Measurements from ENCODE around the gene GPD1. TPM values are rescaled to one million over a fixed set of nuclear protein-coding genes. Genes with fewer than 3 reads are reported as not detected.

Gene GPD1
- total and polyA plus RNA-seq, 9 of the 15 experiments (the other 6 are each of a cell fraction or from before 2014, with no cell fraction given) = 0.13 to 1.00 (median 0.55) TPM

- TF ChIP-seq TFE3 (CRISPR knock-in tag; IDR thresholded peaks at IDR 0.05) = no peak
- TF ChIP-seq ZNF282 (CRISPR knock-in tag; IDR thresholded peaks at IDR 0.05) = no peak
- no peak for TF ChIP-seq NUFIP1 (IDR thresholded peaks at IDR 0.05; ENCODE audit: partially characterized antibody)
- no peak for TF ChIP-seq ZNF668 (CRISPR knock-in tag; IDR thresholded peaks at IDR 0.05)
- no peak for TF ChIP-seq CREBBP (IDR thresholded peaks at IDR 0.05; ENCODE audit: low read depth, low read length)
- peak; percentile 93 for TF ChIP-seq GABPB1 (CRISPR knock-in tag; IDR thresholded peaks at IDR 0.05)
- TF ChIP-seq HMBOX1 (IDR thresholded peaks at IDR 0.05) = no peak
- no peak for TF ChIP-seq ZNF583 (CRISPR knock-in tag; IDR thresholded peaks at IDR 0.05)
- TF ChIP-seq MAZ (CRISPR knock-in tag; conservative IDR thresholded peaks at IDR 0.05 in 1 of 2, IDR thresholded peaks at IDR 0.05 in 1 of 2) = peak in 1 of 2 experiments; percentile 41; a peak in 2 of 4 replicates
- TF ChIP-seq ZNF274 (IDR thresholded peaks at IDR 0.05; ENCODE audit: borderline replicate concordance, low read depth, low read length) = no peak
- TF ChIP-seq ZNF121 (CRISPR knock-in tag; conservative IDR thresholded peaks at IDR 0.05) = no peak
- TF ChIP-seq SAFB2 (IDR thresholded peaks at IDR 0.05; ENCODE audit: borderline replicate concordance, low read depth, low read length, severe bottlenecking) = no peak
- TF ChIP-seq ETV1 (tag; conservative IDR thresholded peaks at IDR 0.05; ENCODE audit: low read depth) = peak; percentile 58; the same call in 1 of the 2 replicates
- no peak for TF ChIP-seq NR2F6 (CRISPR knock-in tag; IDR thresholded peaks at IDR 0.05)
- no peak for TF ChIP-seq MBD1 (CRISPR knock-in tag; IDR thresholded peaks at IDR 0.05)
- TF ChIP-seq ZNF75A (CRISPR knock-in tag; IDR thresholded peaks at IDR 0.05) = no peak
- peak in 1 of 2 experiments; percentile 70 for TF ChIP-seq AFF1 (IDR thresholded peaks at IDR 0.05; ENCODE audit: low read depth in 1 of 2, partially characterized antibody in 2 of 2)
- TF ChIP-seq PML (IDR thresholded peaks at IDR 0.05; ENCODE audit: low read length) = peak; percentile 62; the same call in 1 of the 2 replicates
- peak; percentile 48 for TF ChIP-seq SETDB1 (IDR thresholded peaks at IDR 0.05; ENCODE audit: low read length)
Measured at GRCh38 chr12:50111693-50112455, 8.1 kb downstream of the GPD1 start, which contains the start of gene COX14 (continued).
